IMR-90 (cell line): ENCODE measurements around the gene FBRSL1. TPM values are rescaled to one million over a fixed set of nuclear protein-coding genes. Genes with fewer than 3 reads are reported as not detected.

Experiments
- ATAC-seq: fragments of 200-7000 bp; cut with Tn5 transposase; 2 replicates; pipeline ENCODE4 v1.9.1; 2020; ENCODE audit warnings: low read depth, mild to moderate bottlenecking, moderate library complexity
- BruUV-seq: library from RNA; stranded (reverse); fragments of 400-500 nt; replicated peaks from 2 replicates; lab custom pipeline; 2021; lab: Mats Ljungman, UMichigan
- CTCF ChIA-PET: fragments of 300-600 bp; formaldehyde crosslinking; extraction: SDS; loops from one replicate; lab custom pipeline; 2021; ENCODE audit warnings: antibody characterized with exemption; lab: Yijun Ruan, JAX
- POLR2A ChIA-PET: fragments of 300-600 bp; sonication (Branson Sonifier 250); formaldehyde crosslinking; loops from one replicate; lab custom pipeline; 2022; ENCODE audit warnings: antibody characterized with exemption; ENCODE audit not compliant: unreplicated experiment; lab: Charles Lee
- DNase-seq: peaks from one replicate; pipeline ENCODE4 v3.0.0; 2013
- H2AFZ ChIP-seq: replicated peaks from 2 replicates; pipeline ENCODE3; 2013; ENCODE audit warnings: low read length, mild to moderate bottlenecking; ENCODE audit not compliant: poor library complexity
- H2AK5ac ChIP-seq: 2 replicates; pipeline ENCODE4 v1.6.1; 2013; ENCODE audit warnings: low read depth, low read length, inconsistent platforms
- H2AK9ac ChIP-seq: replicated peaks from 2 replicates; pipeline ENCODE3; 2013; ENCODE audit warnings: mild to moderate bottlenecking, low read depth, low read length, moderate library complexity; ENCODE audit not compliant: poor library complexity
- H2BK120ac ChIP-seq: 2 replicates; pipeline ENCODE4 v1.6.1; 2013; ENCODE audit warnings: low read depth, low read length, inconsistent platforms
- H2BK15ac ChIP-seq: 3 replicates; pipeline ENCODE4 v1.6.1; 2013; ENCODE audit warnings: low read depth, low read length, inconsistent platforms
- H2BK20ac ChIP-seq: 2 replicates; pipeline ENCODE4 v1.6.1; 2013; ENCODE audit warnings: low read depth, mild to moderate bottlenecking, inconsistent platforms, low read length, moderate library complexity
- H2BK5ac ChIP-seq: 2 replicates; pipeline ENCODE4 v1.6.1; 2013; ENCODE audit warnings: mild to moderate bottlenecking, low read depth, low read length, inconsistent platforms; ENCODE audit not compliant: poor library complexity, severe bottlenecking
- H3K14ac ChIP-seq: replicated peaks from 2 replicates; pipeline ENCODE4 v1.6.1; 2013; ENCODE audit warnings: low read depth, low read length, inconsistent platforms
- H3K18ac ChIP-seq: 2 replicates; pipeline ENCODE4 v1.6.1; 2013; ENCODE audit warnings: low read depth, low read length, control low read depth
- H3K23ac ChIP-seq: 2 replicates; pipeline ENCODE4 v1.6.1; 2013; ENCODE audit warnings: low read depth, low read length, inconsistent platforms
- H3K27ac ChIP-seq: 2 replicates; pipeline ENCODE4 v1.5.1; 2013; ENCODE audit warnings: mild to moderate bottlenecking, control low read depth, low read length; ENCODE audit not compliant: insufficient read depth
- H3K27me3 ChIP-seq: 2 replicates; pipeline ENCODE4 v1.6.1; 2013; ENCODE audit warnings: low read length; ENCODE audit not compliant: control insufficient read depth, insufficient read depth
- H3K36me3 ChIP-seq: 2 replicates; pipeline ENCODE4 v1.6.1; 2013; ENCODE audit warnings: low read length, mixed read lengths; ENCODE audit not compliant: control insufficient read depth, insufficient read depth
- H3K4ac ChIP-seq: 2 replicates; pipeline ENCODE4 v1.6.1; 2013; ENCODE audit warnings: low read depth, low read length, inconsistent platforms
- H3K4me1 ChIP-seq: 2 replicates; pipeline ENCODE4 v1.6.1; 2013; ENCODE audit warnings: low read length, mixed read lengths; ENCODE audit not compliant: control insufficient read depth, insufficient read depth
- H3K4me2 ChIP-seq: 2 replicates; pipeline ENCODE4 v1.6.1; 2013; ENCODE audit warnings: low read depth, mild to moderate bottlenecking, control low read depth, low read length, moderate library complexity
- H3K4me3 ChIP-seq: 2 replicates; pipeline ENCODE4 v1.5.1; 2013; ENCODE audit warnings: low read depth, mild to moderate bottlenecking, control low read depth, low read length, moderate library complexity; ENCODE audit not compliant: insufficient read depth
- H3K56ac ChIP-seq: 2 replicates; pipeline ENCODE4 v1.6.1; 2013; ENCODE audit warnings: low read length, inconsistent platforms; ENCODE audit not compliant: insufficient read depth; ENCODE audit errors: extremely low read depth
- H3K79me1 ChIP-seq, 2 experiments: 2 replicates each; pipeline ENCODE4 v1.6.1; 2013; ENCODE audit warnings: low read length in 2 of 2, inconsistent platforms in 1 of 2, low read depth in 1 of 2
- H3K9ac ChIP-seq: 2 replicates; pipeline ENCODE4 v1.6.1; 2013; ENCODE audit warnings: low read depth, low read length, control low read depth
- H3K9me1 ChIP-seq: 2 replicates; pipeline ENCODE4 v1.6.1; 2013; ENCODE audit warnings: low read length, inconsistent platforms; ENCODE audit not compliant: insufficient read depth
- H3K9me3 ChIP-seq: 2 replicates; pipeline ENCODE4 v1.6.1; 2013; ENCODE audit warnings: low read length; ENCODE audit not compliant: control insufficient read depth, insufficient read depth
- H4K20me1 ChIP-seq: 2 replicates; pipeline ENCODE4 v1.6.1; 2013; ENCODE audit warnings: low read length, inconsistent platforms; ENCODE audit not compliant: insufficient read depth
- H4K5ac ChIP-seq: 2 replicates; pipeline ENCODE4 v1.6.1; 2013; ENCODE audit warnings: mild to moderate bottlenecking, low read depth, low read length, control low read depth
- H4K8ac ChIP-seq, 2 experiments: 2 replicates each; pipeline ENCODE4 v1.6.1; 2013; ENCODE audit warnings: low read depth in 2 of 2, low read length in 2 of 2, control low read depth in 1 of 2, inconsistent platforms in 1 of 2
- H4K91ac ChIP-seq: 2 replicates; pipeline ENCODE4 v1.6.1; 2013; ENCODE audit warnings: low read depth, low read length, inconsistent platforms; ENCODE audit not compliant: insufficient read depth
- BHLHE40 ChIP-seq: fragments of 150-350 bp; IDR thresholded peaks from 2 replicates; pipeline ENCODE4 v1.6.1; 2016; ENCODE audit warnings: mild to moderate bottlenecking, low read depth, low read length
- CEBPB ChIP-seq: IDR thresholded peaks from 2 replicates; pipeline ENCODE4 v1.6.1; 2012; ENCODE audit warnings: low read depth, low read length, improper control_type of control experiment
- CHD1 ChIP-seq: IDR thresholded peaks from 2 replicates; pipeline ENCODE4 v1.6.1; 2012; ENCODE audit warnings: low read depth, low read length, improper control_type of control experiment
- CTCF ChIP-seq: conservative IDR thresholded peaks from 2 replicates; pipeline ENCODE4 v1.5.1; 2012; ENCODE audit warnings: mild to moderate bottlenecking, low read depth, low read length, improper control_type of control experiment
- ELK1 ChIP-seq: fragments of 150-350 bp; IDR thresholded peaks from 2 replicates; pipeline ENCODE4 v1.6.1; 2016; ENCODE audit warnings: low read depth, mild to moderate bottlenecking, low read length, moderate library complexity, borderline replicate concordance
- FOS ChIP-seq: fragments of 150-350 bp; IDR thresholded peaks from 2 replicates; pipeline ENCODE4 v1.6.1; 2016; ENCODE audit warnings: low read depth, low read length
- MAFK ChIP-seq: IDR thresholded peaks from 2 replicates; pipeline ENCODE4 v1.6.1; 2012; ENCODE audit warnings: low read depth, low read length, improper control_type of control experiment
- MAZ ChIP-seq: IDR thresholded peaks from 2 replicates; pipeline ENCODE4 v1.6.1; 2012; ENCODE audit warnings: low read depth, mild to moderate bottlenecking, low read length, improper control_type of control experiment, moderate library complexity, borderline replicate concordance
- MXI1 ChIP-seq: IDR thresholded peaks from 2 replicates; pipeline ENCODE4 v1.6.1; 2012; ENCODE audit warnings: low read depth, mild to moderate bottlenecking, low read length, moderate library complexity, borderline replicate concordance
- NFE2L2 ChIP-seq: fragments of 150-350 bp; IDR thresholded peaks from 2 replicates; pipeline ENCODE4 v1.6.1; 2016; ENCODE audit warnings: low read depth, mild to moderate bottlenecking, low read length
- POLR2A ChIP-seq: IDR thresholded peaks from 2 replicates; pipeline ENCODE4 v1.6.1; 2012; ENCODE audit warnings: mild to moderate bottlenecking, low read depth, low read length
- RAD21 ChIP-seq: IDR thresholded peaks from 2 replicates; pipeline ENCODE4 v1.6.1; 2012; ENCODE audit warnings: low read length, improper control_type of control experiment
- RCOR1 ChIP-seq: IDR thresholded peaks from 2 replicates; pipeline ENCODE4 v1.6.1; 2012; ENCODE audit warnings: mild to moderate bottlenecking, low read length, improper control_type of control experiment; ENCODE audit not compliant: insufficient replicate concordance
- RFX5 ChIP-seq: IDR thresholded peaks from 2 replicates; pipeline ENCODE4 v1.8.0; 2012; ENCODE audit warnings: low read depth, mild to moderate bottlenecking, low read length, moderate library complexity
- SMC3 ChIP-seq: fragments of 150-350 bp; IDR thresholded peaks from 2 replicates; pipeline ENCODE4 v1.6.1; 2016; ENCODE audit warnings: low read depth, mild to moderate bottlenecking, antibody characterized with exemption, low read length, moderate library complexity
- USF2 ChIP-seq: fragments of 150-350 bp; IDR thresholded peaks from 2 replicates; pipeline ENCODE4 v1.6.1; 2017; ENCODE audit warnings: mild to moderate bottlenecking, antibody characterized with exemption, low read length, low read depth
- WGBS, 2 experiments: methylation state at CpG; one replicate each; pipeline versions ENCODE4 v1.1.5 to v1.1.7; 2013; ENCODE audit warnings: missing lambda C conversion rate in 2 of 2; ENCODE audit not compliant: insufficient read length in 1 of 2; ENCODE audit errors: extremely low coverage in 2 of 2; 5-methylcytosine and 5-hydroxymethylcytosine counted together
- dilution Hi-C: fragments of 300-500 bp; cut with HindIII; formaldehyde crosslinking; loops from one replicate; pipeline ENCODE4 v1.14.3; 2018; ENCODE audit warnings: low sequenced_read_pairs; ENCODE audit not compliant: unreplicated experiment
- in situ Hi-C: fragments of 300-500 bp; cut with MboI; formaldehyde crosslinking; loops from 3 replicates; pipeline ENCODE4 v1.14.3; 2019; ENCODE audit warnings: low sequenced_read_pairs, inconsistent platforms, mixed read lengths
- intact Hi-C: fragments of 100-400 bp; cut with micrococcal nuclease; formaldehyde crosslinking; loops from 2 replicates; pipeline ENCODE4 v1.10.0; 2022
- polyA plus RNA-seq, 3 experiments: library from polyadenylated mRNA; depleted of rRNA; stranded (reverse); fragments of >200 nt; gene quantifications; 2 replicates each; pipeline ENCODE4 v1.2.3, GENCODE V29; 2012; ENCODE audit warnings: low replicate concordance in 1 of 3
- total RNA-seq: library from RNA; depleted of rRNA; stranded (reverse); fragments of >200 nt; gene quantifications from 2 replicates; pipeline ENCODE4 v1.2.3, GENCODE V29; 2012

Gene FBRSL1
- total and polyA plus RNA-seq, 2 of the 4 experiments (the other 2 are of a cell fraction): 0.36 to 10.8 TPM

DNA sequence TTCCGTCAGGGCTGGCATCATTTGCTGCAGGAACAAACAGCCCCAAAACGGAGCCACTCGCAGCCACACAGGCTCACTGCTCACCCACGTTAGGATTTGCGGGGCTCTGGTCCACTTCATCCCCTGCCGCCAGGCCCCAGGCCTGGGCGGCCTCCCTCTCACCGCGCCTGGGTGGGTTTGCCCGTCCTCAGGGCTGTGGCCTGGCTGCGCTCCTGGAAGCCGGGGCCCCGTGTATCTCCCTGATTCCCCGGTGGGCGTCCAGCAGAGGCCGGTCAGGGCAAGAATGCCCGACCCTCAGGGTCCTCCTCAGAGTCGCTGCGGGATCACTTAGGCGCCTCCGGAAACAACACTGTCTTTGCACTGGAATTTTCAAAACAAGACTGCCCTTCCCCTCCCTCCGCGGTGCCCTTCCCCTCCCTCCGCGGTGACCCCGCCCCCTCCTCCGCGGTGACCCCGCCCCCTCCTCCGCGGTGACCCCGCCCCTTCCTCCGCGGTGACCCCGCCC lies 15.7 kb upstream of the FBRSL1 start:
- Histone ChIP-seq H3K14ac (no peak overlapping the region), H2BK120ac (no peak overlapping the region), H3K18ac (no peak overlapping the region), H2BK15ac (no peak overlapping the region), H3K79me1 (no peaks in the 10 kb centered on the region), H4K8ac (no peak overlapping the region), H2BK20ac (no peak overlapping the region), H3K4me2 (no peak overlapping the region), H3K27me3 (peaks cover 2% of the 10 kb centered on the region; the same call in 1 of the 2 replicates), H3K23ac (no peak overlapping the region), H3K9ac (no peak overlapping the region), H4K5ac (no peak overlapping the region), H3K36me3 (no peaks in the 10 kb centered on the region), H3K9me3 (peaks cover 4% of the 10 kb centered on the region; the same call in 1 of the 2 replicates), H4K20me1 (no peaks in the 10 kb centered on the region), H2AFZ (no peak overlapping the region), H3K4me3 (no peak overlapping the region), H3K4me1 (no peaks in the 10 kb centered on the region), H3K9me1 (no peaks in the 10 kb centered on the region), H4K91ac (no peak overlapping the region), H2AK5ac (no peak overlapping the region), H3K4ac (no peak overlapping the region), H3K27ac (no peak overlapping the region), H2BK5ac (no peak overlapping the region), H2AK9ac (no peak overlapping the region), H3K56ac (no peak overlapping the region)
- dilution Hi-C loops (no loop called here), intact Hi-C loops (no loop called here), in situ Hi-C loops (no loop called here)
- WGBS, 2 experiments: 87% methylated on average over 15 of the region's 35 CpGs; no CpG with 5 or more reads in 1 of the 2 experiments
- ChIA-PET CTCF (no interaction called here), POLR2A (no interaction called here)
- DNase-seq (no peak), ATAC-seq (no peak)
- no TSS peak for BruUV-seq
- TF ChIP-seq POLR2A: no peak
- TF ChIP-seq RFX5: no peak
- TF ChIP-seq SMC3: no peak
- no peak for TF ChIP-seq BHLHE40
- no peak for TF ChIP-seq CTCF
- no peak for TF ChIP-seq MAZ
- TF ChIP-seq CEBPB: no peak
- no peak for TF ChIP-seq USF2
- no peak for TF ChIP-seq MXI1
- no peak for TF ChIP-seq RCOR1
- TF ChIP-seq NFE2L2: no peak
- no peak for TF ChIP-seq FOS
- TF ChIP-seq MAFK: no peak
- no peak for TF ChIP-seq ELK1
- TF ChIP-seq CHD1: no peak
- TF ChIP-seq RAD21: no peak
